ENCODE results near the gene ZNF70. TPM values are rescaled to one million over a fixed set of nuclear protein-coding genes. Genes with fewer than 3 reads are reported as not detected.

The ZNF70 gene
- 6.1 and 7.1 TPM in 2 replicates for total RNA-seq (2014; rRNA removed; shearing (Covaris generic))

GRCh38 chr22:23750714-23751440, at the start of gene ZNF70:
TSS of gene ZNF70 (minus strand) at chr22:23751112. CDS start at chr22:23745140, 5,972 bp downstream.
- H3K27me3 ChIP-seq, result no peaks in the 10 kb centered on the region
- H3K27ac ChIP-seq, result peak within 1 kb of the TSS; percentile 62
- peak; percentile 80 to 87 for DNase-seq
- peak within 1 kb of the TSS; percentile 82 for H3K4me3 ChIP-seq
- no peaks in the 10 kb centered on the region for H3K9me3 ChIP-seq (replicated peaks)
- H3K4me1 ChIP-seq, result peaks cover 5% of the 10 kb centered on the region; the same call in 1 of the 2 replicates
- H3K36me3 ChIP-seq, result no peaks in the 10 kb centered on the region

DNA sequence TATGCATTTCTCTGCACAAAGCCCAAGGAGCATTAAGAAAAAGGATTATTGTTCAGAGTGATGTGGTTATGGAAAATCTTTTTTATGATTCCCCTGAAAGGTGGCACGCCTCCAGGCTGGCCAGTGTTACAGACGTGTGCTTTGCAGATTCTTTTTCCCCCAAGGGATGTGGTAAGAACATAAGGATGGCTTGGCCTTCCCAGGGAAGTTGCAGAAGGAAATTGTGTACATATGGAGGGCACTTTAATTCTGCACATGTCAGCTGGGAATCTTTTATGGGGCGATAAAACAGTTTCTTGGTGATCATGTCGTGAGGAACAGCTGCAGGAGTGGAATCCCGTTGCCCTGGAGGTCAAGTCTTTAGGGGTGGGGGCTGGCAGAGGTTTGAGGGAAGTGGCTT, 45.5 kb upstream of the ZNF70 start:
- no peaks in the 10 kb centered on the region for H3K9me3 ChIP-seq (replicated peaks)
- H3K4me1 ChIP-seq, result peaks cover 9% of the 10 kb centered on the region; the same call in 1 of the 2 replicates
- H3K36me3 ChIP-seq, result peaks cover 60% of the 10 kb centered on the region
- H3K27ac ChIP-seq, result no peak overlapping the region
- peak; percentile 47 to 58 for DNase-seq
- H3K4me3 ChIP-seq, result no peak overlapping the region
- no peaks in the 10 kb centered on the region for H3K27me3 ChIP-seq

DNA sequence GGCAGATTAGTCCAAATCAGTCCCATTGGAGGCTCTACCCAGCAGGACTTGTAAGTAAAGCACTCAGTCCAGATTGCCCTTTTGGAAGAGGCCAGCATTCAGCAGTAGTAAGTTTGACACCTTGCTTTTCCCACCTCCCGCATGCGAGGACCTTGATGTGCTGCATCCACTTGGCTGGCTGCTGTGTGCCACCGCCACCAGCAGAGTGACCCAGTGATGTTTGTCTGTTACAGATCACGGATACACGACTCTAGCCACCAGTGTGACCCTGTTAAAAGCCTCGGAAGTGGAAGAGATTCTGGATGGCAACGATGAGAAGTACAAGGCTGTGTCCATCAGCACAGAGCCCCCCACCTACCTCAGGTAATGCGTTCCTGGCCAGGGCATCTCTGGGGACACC, 42.4 kb upstream of the ZNF70 start:
- Histone ChIP-seq H3K27me3 (no peaks in the 10 kb centered on the region), H3K4me3 (no peak overlapping the region), H3K27ac (no peak overlapping the region), H3K36me3 (peaks cover 47% of the 10 kb centered on the region), H3K9me3 (replicated peaks) (no peaks in the 10 kb centered on the region), H3K4me1 (peaks cover 9% of the 10 kb centered on the region; the same call in 1 of the 2 replicates)
- DNase-seq, result no peak

DNA sequence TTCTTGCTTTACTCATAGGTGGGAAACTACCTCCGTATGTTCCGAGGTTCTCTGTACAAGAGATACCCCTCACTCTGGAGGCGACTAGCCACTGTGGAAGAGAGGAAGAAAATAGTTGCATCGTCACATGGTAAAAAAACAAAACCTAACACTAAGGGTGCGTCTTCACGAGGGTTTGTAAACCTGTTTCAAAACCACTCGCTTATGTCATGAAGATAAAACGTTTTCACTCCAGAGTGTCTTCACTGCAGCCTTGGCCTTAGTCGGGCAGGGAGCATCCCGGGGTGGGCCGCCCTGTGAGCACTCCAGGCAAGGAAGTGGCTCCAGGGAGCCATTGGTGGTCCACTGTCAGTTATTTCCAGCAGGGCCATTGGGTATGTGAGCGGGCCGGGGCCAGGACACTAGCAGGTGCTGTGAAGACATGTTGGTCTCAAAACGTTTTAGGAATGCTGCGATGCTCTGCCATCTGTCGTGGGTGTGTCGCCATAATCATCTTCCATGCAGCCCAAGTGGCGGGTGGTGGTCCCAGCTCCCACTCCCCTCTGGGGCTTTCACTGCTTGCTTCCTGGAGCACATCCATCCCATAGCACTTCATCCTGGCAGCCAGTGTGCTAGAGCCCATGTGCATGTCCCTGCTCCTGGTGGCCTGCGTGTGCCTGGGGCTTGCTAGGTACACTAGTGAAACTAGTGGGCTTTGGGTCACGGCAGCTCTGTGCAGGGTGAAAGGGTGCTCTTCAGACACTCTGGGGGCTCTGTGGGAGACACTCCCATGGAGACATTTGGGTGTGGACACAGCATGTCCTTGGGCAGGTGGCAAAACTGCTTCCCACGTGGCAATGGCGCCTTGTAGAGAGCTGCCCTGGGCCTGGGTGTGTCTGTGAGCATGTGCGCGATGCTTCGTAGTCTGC, 41.1 kb upstream of the ZNF70 start:
- Histone ChIP-seq H3K9me3 (replicated peaks) (no peaks in the 10 kb centered on the region), H3K27ac (no peak overlapping the region), H3K4me1 (peaks cover 9% of the 10 kb centered on the region; the same call in 1 of the 2 replicates), H3K36me3 (peaks cover 38% of the 10 kb centered on the region), H3K4me3 (no peak overlapping the region), H3K27me3 (no peaks in the 10 kb centered on the region)
- DNase-seq, result no peak

DNA sequence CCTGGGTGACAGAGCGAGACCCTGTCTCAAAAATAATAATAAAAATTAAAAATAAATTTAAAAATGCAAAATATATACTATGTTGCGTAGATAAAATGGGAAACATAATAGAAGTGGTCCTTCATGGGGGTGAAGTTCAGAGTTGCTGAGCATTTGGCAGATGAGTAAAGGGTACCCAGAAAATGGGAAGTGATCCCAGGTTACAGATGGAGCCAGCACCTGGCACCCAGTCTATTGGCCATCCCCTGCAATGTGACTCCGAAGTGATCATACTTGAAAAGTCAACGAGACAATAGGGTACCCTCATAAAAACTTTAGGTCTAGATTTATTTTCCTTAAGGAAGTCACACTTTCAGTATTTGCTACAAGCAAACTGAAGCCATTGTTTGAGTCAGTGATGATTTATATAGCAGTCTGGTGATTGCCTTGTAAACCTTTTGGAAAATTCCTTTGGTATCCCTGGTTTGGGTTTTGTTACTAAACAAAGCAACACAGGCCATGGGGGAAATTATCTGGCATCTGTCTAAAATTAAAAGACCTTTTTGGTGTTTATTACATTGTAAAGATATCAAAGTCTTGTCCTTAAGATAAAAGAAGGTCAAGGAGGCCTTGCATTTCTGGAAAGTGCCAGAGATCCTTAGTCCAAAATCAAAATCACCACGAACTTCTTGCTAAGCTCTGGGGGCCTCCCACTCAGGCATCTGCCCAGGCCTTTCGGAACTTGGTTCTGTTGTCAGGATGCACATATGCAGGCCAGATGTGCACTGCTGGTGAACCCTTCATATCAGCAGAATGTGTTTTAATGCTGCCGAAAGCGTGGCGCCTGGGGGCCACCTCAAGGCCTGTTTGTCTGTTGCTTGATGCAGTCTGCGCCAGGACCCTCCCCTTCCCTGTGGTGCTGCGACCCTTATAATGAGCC, 40.2 kb upstream of the ZNF70 start:
- H3K27ac ChIP-seq, result no peak overlapping the region
- H3K36me3 ChIP-seq, result peaks cover 38% of the 10 kb centered on the region
- no peaks in the 10 kb centered on the region for H3K9me3 ChIP-seq (replicated peaks)
- no peak for DNase-seq
- no peaks in the 10 kb centered on the region for H3K27me3 ChIP-seq
- peaks cover 3% of the 10 kb centered on the region; the same call in 1 of the 2 replicates for H3K4me1 ChIP-seq
- no peak overlapping the region for H3K4me3 ChIP-seq

- H3K9me3 ChIP-seq (replicated peaks), result no peaks in the 10 kb centered on the region
- no peaks in the 10 kb centered on the region for H3K27me3 ChIP-seq
- no peaks in the 10 kb centered on the region; the same call in 1 of the 2 replicates for H3K4me1 ChIP-seq
- H3K4me3 ChIP-seq, result no peak overlapping the region
- no peak overlapping the region for H3K27ac ChIP-seq
- H3K36me3 ChIP-seq, result peaks cover 27% of the 10 kb centered on the region
- no peak for DNase-seq
These were observed 38.7 kb upstream of the ZNF70 start for GRCh38 chr22:23789638-23790037.

GRCh38 chr22:23789121-23789520, 38.2 kb upstream of the ZNF70 start:
- no peaks in the 10 kb centered on the region for H3K9me3 ChIP-seq (replicated peaks)
- H3K4me1 ChIP-seq, result peaks cover 3% of the 10 kb centered on the region
- no peak for DNase-seq
- no peak overlapping the region for H3K27ac ChIP-seq
- H3K4me3 ChIP-seq, result no peak overlapping the region
- H3K27me3 ChIP-seq, result no peaks in the 10 kb centered on the region
- H3K36me3 ChIP-seq, result peaks cover 21% of the 10 kb centered on the region

GRCh38 chr22:23787910-23788309, 37.0 kb upstream of the ZNF70 start:
- Histone ChIP-seq H3K4me1 (peaks cover 11% of the 10 kb centered on the region), H3K4me3 (peak overlapping the region; percentile 95), H3K27me3 (no peaks in the 10 kb centered on the region), H3K27ac (no peak overlapping the region), H3K36me3 (peaks cover 11% of the 10 kb centered on the region), H3K9me3 (replicated peaks) (no peaks in the 10 kb centered on the region)
- DNase-seq, result no peak

GRCh38 chr22:23787600-23787896, 36.6 kb upstream of the ZNF70 start:
- Histone ChIP-seq H3K4me3 (peak overlapping the region; percentile 95), H3K27ac (peak overlapping the region; percentile 97; the same call in 1 of the 2 replicates), H3K36me3 (peaks cover 9% of the 10 kb centered on the region), H3K9me3 (replicated peaks) (no peaks in the 10 kb centered on the region), H3K4me1 (peaks cover 11% of the 10 kb centered on the region), H3K27me3 (no peaks in the 10 kb centered on the region)
- DNase-seq, result no peak

DNA sequence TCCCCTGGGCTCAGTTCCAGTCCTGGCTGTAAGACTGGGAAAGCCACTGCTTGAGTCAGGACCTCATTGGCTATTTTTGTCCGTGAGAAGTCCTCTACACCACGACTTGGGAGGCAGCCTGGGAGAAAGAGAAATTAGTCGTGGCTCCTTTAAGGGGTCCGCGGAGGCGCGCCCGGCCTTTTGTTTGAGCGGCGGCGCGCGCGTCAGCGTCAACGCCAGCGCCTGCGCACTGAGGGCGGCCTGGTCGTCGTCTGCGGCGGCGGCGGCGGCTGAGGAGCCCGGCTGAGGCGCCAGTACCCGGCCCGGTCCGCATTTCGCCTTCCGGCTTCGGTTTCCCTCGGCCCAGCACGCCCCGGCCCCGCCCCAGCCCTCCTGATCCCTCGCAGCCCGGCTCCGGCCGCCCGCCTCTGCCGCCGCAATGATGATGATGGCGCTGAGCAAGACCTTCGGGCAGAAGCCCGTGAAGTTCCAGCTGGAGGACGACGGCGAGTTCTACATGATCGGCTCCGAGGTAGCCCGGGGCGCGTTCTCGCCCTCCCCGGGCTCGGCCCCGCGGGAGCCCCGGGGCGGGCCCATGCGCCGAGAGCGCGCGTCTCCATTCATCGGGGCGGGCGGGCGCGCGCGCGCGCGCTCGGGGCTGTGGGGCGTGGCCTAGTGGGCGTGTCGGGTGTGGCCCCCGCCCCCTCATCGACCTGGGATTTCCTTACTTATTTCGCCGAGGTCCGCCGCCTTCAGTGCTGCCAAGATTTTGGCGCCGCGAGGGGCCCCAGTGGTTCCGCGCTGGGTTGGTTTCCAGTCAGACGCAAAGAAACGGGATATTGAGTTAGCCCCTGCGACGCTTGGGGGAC, 36.1 kb upstream of the ZNF70 start, which contains the start of gene SMARCB1:
TSS of gene SMARCB1 (plus strand) at position 215 of the 848 bp plus-strand sequence. CDS start at position 419, 204 bp downstream.
- Histone ChIP-seq H3K36me3 (peaks cover 9% of the 10 kb centered on the region), H3K27me3 (no peaks in the 10 kb centered on the region), H3K4me3 (peak within 1 kb of the TSS; percentile 95), H3K9me3 (replicated peaks) (no peaks in the 10 kb centered on the region), H3K4me1 (peaks cover 15% of the 10 kb centered on the region), H3K27ac (peak within 1 kb of the TSS; percentile 97)
- DNase-seq, result peak; percentile 86 to 92

DNA sequence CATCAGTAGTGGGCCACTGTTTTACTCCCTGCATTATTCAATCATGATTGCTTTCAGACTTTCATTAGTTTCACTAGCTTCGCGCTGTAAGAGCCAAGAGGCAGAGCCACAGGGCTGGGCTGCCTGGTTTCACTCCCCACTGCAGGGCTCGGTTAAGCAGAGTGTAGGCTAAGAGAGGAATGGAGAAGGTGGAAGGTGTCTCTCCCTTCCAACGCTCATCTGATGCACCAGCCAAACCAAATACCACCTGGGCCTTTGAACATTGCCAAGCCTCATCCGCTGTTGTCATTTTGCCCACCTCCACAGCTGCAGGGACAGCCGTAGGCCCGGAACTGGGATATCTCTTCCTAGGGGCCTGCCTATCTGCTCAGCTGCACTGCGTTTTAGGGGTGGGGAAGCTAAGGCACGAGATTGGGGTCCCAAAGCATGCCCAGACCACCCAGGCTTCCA, 35.4 kb upstream of the ZNF70 start:
- no peaks in the 10 kb centered on the region for H3K9me3 ChIP-seq (replicated peaks)
- peaks cover 22% of the 10 kb centered on the region for H3K4me1 ChIP-seq
- DNase-seq, result no peak
- no peaks in the 10 kb centered on the region for H3K27me3 ChIP-seq
- peak overlapping the region; percentile 97 for H3K27ac ChIP-seq
- peaks cover 5% of the 10 kb centered on the region; the same call in 1 of the 2 replicates for H3K36me3 ChIP-seq
- H3K4me3 ChIP-seq, result peak overlapping the region; percentile 95

- Histone ChIP-seq H3K27ac (no peak overlapping the region), H3K9me3 (replicated peaks) (no peaks in the 10 kb centered on the region), H3K27me3 (no peaks in the 10 kb centered on the region), H3K4me1 (peaks cover 30% of the 10 kb centered on the region), H3K4me3 (no peak overlapping the region), H3K36me3 (no peaks in the 10 kb centered on the region)
- DNase-seq, result peak; percentile 45
These were observed 33.4 kb upstream of the ZNF70 start for GRCh38 chr22:23784215-23784732.
